Measurements from ENCODE around the gene ZNF514.

Gene ZNF514

GRCh38 chr2:95159690-95160449, at the start of gene ZNF514:
TSS of gene ZNF514 (minus strand) at chr2:95159848. CDS start at chr2:95153253, 6,595 bp downstream.
- DNase-seq: peak; percentile 87 to 89

GRCh38 chr2:95208106-95208505, 48.5 kb upstream of the ZNF514 start:
- TF ChIP-seq GATA1 (IDR thresholded peaks at IDR 0.05; ENCODE audit: low read depth, low read length): no peak
- TF ChIP-seq POLR2A (IDR thresholded peaks at IDR 0.05; ENCODE audit: low read length): no peak

More at GRCh38 chr2:95159690-95160449, at the start of gene ZNF514:
- TF ChIP-seq GATA1 (IDR thresholded peaks at IDR 0.05; ENCODE audit: low read depth, low read length) (no peak), POLR2A (IDR thresholded peaks at IDR 0.05; ENCODE audit: low read length) (peak; percentile 17)

GRCh38 chr2:95207111-95207961, 47.7 kb upstream of the ZNF514 start, which contains the start of gene ZNF892:
TSS of gene ZNF892 (plus strand) at chr2:95207521. CDS start at chr2:95207816, 295 bp downstream.
- DNase-seq: peak; percentile 86 to 87
- TF ChIP-seq POLR2A (IDR thresholded peaks at IDR 0.05; ENCODE audit: low read length) (peak; percentile 37), GATA1 (IDR thresholded peaks at IDR 0.05; ENCODE audit: low read depth, low read length) (no peak)

More at GRCh38 chr2:95208106-95208505, 48.5 kb upstream of the ZNF514 start:
- no peak for DNase-seq

- TF ChIP-seq POLR2A (IDR thresholded peaks at IDR 0.05; ENCODE audit: low read length) (no peak), GATA1 (IDR thresholded peaks at IDR 0.05; ENCODE audit: low read depth, low read length) (no peak)
- DNase-seq: no peak
Observed at GRCh38 chr2:95206096-95206495, 46.4 kb upstream of the ZNF514 start.

- TF ChIP-seq GATA1 (IDR thresholded peaks at IDR 0.05; ENCODE audit: low read depth, low read length): no peak
- no peak for DNase-seq
Observed at GRCh38 chr2:95204396-95204795, 44.7 kb upstream of the ZNF514 start.

- DNase-seq: no peak
- TF ChIP-seq GATA1 (IDR thresholded peaks at IDR 0.05; ENCODE audit: low read depth, low read length) (no peak), POLR2A (IDR thresholded peaks at IDR 0.05; ENCODE audit: low read length) (no peak)
Observed at GRCh38 chr2:95203911-95204310, 44.3 kb upstream of the ZNF514 start.

GRCh38 chr2:95192956-95193355, 33.3 kb upstream of the ZNF514 start:
- peak; percentile 24 to 37 for DNase-seq

GRCh38 chr2:95185973-95186372, 26.3 kb upstream of the ZNF514 start:
- no peak for TF ChIP-seq GATA1 (IDR thresholded peaks at IDR 0.05; ENCODE audit: low read depth, low read length)
- TF ChIP-seq POLR2A (IDR thresholded peaks at IDR 0.05; ENCODE audit: low read length): no peak
- no peak for DNase-seq

GRCh38 chr2:95185197-95185596, 25.5 kb upstream of the ZNF514 start:
- TF ChIP-seq POLR2A (IDR thresholded peaks at IDR 0.05; ENCODE audit: low read length) (no peak), GATA1 (IDR thresholded peaks at IDR 0.05; ENCODE audit: low read depth, low read length) (no peak)
- no peak for DNase-seq

GRCh38 chr2:95181774-95182173, 22.1 kb upstream of the ZNF514 start:
- no peak for TF ChIP-seq GATA1 (IDR thresholded peaks at IDR 0.05; ENCODE audit: low read depth, low read length)
- no peak for TF ChIP-seq POLR2A (IDR thresholded peaks at IDR 0.05; ENCODE audit: low read length)
- DNase-seq: no peak

GRCh38 chr2:95179451-95179850, 19.8 kb upstream of the ZNF514 start:
- no peak for TF ChIP-seq GATA1 (IDR thresholded peaks at IDR 0.05; ENCODE audit: low read depth, low read length)
- TF ChIP-seq POLR2A (IDR thresholded peaks at IDR 0.05; ENCODE audit: low read length): no peak
- no peak for DNase-seq

GRCh38 chr2:95174031-95174542, 14.4 kb upstream of the ZNF514 start:
- no peak for DNase-seq
- TF ChIP-seq GATA1 (IDR thresholded peaks at IDR 0.05; ENCODE audit: low read depth, low read length) (no peak), POLR2A (IDR thresholded peaks at IDR 0.05; ENCODE audit: low read length) (no peak)

GRCh38 chr2:95171902-95172301, 12.3 kb upstream of the ZNF514 start:
- DNase-seq: no peak

GRCh38 chr2:95166065-95166763, 6.6 kb upstream of the ZNF514 start:
- no peak for DNase-seq
- no peak for TF ChIP-seq GATA1 (IDR thresholded peaks at IDR 0.05; ENCODE audit: low read depth, low read length)
- TF ChIP-seq POLR2A (IDR thresholded peaks at IDR 0.05; ENCODE audit: low read length): no peak

More at GRCh38 chr2:95171902-95172301, 12.3 kb upstream of the ZNF514 start:
- no peak for TF ChIP-seq GATA1 (IDR thresholded peaks at IDR 0.05; ENCODE audit: low read depth, low read length)
- TF ChIP-seq POLR2A (IDR thresholded peaks at IDR 0.05; ENCODE audit: low read length): no peak
